OCI-LY7 (cell line): ENCODE measurements around the gene ANKRD16.

ENCODE experiments used
- CTCF ChIP-seq: fragments of 200-600 bp; sonication (generic); conservative IDR thresholded peaks from 2 replicates; pipeline ENCODE4 v1.5.1; 2014; ENCODE audit warnings: mild to moderate bottlenecking, antibody characterized with exemption, low read length, moderate library complexity, mixed read lengths
- EZH2phosphoT487 ChIP-seq: fragments of 200-600 bp; sonication (generic); IDR thresholded peaks from 2 replicates; pipeline ENCODE4 v1.6.1; 2018; ENCODE audit warnings: low read depth, borderline replicate concordance, mild to moderate bottlenecking, mixed run types, antibody characterized with exemption, low read length, moderate library complexity, mixed read lengths

GRCh38 chr10:5892007-5892406 lies 2.3 kb upstream of the ANKRD16 start:
- TF ChIP-seq CTCF (no peak), EZH2phosphoT487 (no peak)
